NCI-H128 (cell line): ENCODE data around the gene PAPOLG.
"Not testable (repeated sequence)": the region's sequence is repeated elsewhere in the genome, so short reads cannot be mapped to it uniquely, and the experiment has no call there.

Experiments
- DNase-seq: peaks from one replicate; lab custom pipeline; 2025; ENCODE audit not compliant: unreplicated experiment; lab: John Stamatoyannopoulos, UW

Gene PAPOLG

DNA sequence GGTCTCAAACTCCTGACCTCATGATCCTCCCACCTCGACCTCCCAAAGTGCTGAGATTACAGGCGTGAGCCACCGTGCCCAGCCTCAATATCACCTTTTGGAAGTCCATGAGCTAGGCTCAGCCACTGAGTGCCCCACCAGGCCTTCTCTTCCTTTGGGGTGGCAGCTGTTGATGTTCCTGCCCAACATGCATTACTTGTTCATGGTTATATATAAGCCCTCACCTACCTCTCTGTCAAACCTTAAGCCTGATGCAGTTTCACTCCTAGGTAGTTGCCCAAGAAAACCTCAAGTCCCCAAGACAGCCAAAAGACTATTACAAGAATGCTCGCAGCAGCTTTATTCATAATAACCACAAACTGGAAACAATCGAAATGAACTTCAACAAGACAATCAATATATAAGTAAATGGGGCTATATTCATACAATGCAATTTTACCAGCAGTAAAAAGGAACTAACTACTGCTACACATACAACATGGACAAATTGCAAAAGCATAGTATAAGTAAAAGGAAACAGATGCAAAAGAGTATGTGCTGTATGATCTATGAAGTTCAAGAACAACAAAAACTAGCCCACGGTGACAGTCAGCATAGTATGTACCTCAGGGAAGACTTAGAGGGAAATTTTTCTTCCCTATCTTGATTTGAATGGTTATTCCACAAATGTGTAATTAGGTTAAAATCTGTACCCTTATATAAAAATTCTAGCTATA, 65.7 kb downstream of the PAPOLG start:
- DNase-seq: no peak

DNA sequence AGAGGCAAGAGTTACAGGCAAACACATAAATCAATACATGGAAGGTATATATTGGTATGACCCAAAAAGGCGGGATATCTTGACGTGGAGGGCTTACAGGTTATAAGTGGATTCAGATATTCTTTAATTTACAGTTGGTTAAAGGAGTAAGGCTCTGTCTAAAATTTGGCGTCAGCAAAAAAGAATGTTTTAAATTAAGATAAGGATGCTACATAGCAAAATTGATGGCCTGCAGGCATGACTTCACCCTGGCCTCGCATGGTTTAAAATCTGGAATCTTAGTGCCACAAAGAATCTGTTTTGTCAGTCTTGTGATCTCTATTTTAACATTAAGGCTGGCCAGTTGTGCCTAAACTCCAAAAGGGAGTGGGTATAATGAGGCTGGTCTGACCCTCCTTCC, 66.9 kb downstream of the PAPOLG start:
- no peak for DNase-seq

DNA sequence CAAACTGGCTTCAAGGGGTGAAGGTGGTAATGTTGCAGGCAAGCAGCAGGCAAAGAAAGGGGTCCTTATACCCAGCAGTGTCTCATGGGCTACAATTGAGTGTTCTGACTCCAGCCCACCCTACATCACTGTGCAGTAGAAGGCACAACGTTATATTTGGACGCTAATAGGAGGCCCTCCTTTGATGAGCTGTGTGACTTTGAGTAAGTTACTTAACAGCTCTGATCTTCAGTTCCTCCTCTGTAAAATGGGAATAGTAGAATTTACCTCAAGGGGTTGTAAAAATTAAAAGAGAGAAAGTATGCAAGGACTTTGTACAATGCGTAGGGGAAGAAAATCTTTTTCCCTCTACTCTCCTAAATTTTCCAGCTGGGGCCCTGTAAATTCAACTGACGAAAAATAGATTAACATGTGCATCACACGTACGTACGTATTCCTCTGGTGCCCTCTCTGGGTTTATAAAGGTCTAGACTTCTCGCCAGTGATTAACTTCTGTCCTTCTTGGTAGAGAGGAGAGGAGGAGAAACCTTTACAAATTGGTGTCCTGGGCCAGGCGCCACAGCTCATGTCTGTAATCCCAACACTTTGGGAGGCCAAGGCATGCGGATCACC, 67.7 kb downstream of the PAPOLG start:
- DNase-seq: no peak

DNA sequence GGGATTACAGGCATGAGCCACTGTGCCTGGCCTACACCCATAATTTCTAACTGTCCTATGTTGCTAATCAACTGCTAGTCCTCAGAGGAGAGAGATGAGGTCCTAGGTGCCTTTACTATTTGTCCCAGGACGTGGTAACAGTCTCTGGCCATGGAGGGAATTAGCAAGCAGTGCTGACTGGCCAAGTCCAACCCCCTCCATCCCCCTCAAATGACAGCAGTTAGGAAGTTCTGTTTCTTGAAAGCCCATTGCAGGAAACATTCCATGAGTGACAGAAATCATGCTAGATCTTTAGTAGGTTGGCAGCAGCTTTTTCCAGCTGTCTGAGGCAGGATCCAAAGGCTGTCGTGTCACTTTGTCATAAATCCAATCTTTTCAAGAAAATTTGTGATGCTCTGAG, 69.6 kb downstream of the PAPOLG start:
- DNase-seq: no peak

DNA sequence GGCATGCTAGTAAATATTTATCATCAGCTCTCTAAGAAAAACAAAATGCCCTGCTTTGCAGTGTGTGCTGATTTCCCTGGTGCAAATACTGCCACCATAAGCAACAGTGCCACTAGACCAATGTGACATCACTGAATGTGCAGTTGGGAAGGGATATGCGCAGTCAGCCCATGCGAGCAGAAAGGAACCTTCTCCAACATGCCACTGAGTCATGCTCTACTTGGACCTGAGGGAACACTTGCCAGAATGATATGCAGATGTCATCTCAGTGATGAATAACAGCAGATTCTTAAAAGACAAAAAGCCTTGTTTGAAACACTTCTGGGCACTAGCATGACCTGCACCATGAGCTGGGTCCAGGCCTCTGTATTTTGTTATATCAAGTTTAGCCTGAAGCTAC, 70.0 kb downstream of the PAPOLG start:
- DNase-seq: no peak

DNA sequence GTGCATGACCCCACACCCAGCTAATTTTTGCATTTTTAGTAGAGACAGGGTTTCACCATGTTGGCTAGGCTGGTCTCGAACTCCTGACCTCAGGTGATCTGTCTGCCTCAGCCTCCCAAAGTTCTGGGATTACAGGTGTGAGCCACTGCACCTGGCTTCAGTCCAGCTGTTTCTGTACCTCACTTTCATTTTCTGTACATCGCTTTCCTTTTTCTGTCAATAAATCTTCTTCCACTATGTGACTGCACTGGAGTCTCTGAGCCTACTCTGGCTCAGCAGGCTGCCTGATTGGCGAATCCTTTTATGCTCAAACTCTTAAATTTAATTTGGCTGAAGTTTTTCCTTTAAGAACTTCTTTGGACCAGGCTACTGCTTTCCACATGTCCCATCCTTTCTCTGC, 70.8 kb downstream of the PAPOLG start:
- DNase-seq: not testable (repeated sequence)

DNA sequence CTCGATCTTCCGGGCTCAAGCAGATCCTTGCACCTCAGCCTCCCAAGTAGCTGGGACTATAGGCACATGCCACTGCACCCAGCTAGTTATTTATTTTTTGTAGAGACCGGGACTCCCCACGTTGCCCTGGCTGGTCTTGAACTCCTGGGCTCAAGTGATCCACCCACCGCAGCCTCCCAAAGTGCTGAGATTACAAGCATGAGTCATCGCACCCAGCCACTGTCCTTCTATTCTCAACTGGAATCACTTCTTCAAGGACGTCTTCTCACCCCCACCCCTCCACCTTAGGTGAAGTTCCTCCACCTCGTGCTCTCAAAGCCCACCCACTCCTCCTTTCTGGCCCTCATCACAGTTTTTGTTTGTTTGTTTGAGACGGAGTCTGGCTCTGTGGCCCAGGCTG, 71.3 kb downstream of the PAPOLG start:
- no peak for DNase-seq

DNA sequence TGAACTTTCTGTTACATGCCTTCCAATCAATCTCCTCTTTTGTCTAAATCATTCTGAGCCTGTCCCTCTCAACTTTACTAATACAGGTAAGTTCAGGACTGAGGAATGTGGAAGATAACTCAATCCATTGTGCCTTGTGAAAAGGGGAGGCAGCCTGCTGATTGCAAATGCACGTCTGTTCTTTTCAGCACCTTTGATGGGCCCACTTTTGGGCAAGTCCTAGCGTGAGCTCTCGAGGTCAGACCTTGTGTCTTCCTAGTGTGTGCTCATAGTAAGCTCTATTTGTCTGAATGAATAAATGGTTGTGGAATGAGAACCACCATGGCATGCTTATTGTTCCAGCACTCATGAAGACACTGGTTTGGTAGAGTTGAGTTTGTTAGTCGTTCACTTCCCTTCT, 74.9 kb downstream of the PAPOLG start:
- DNase-seq: no peak

DNA sequence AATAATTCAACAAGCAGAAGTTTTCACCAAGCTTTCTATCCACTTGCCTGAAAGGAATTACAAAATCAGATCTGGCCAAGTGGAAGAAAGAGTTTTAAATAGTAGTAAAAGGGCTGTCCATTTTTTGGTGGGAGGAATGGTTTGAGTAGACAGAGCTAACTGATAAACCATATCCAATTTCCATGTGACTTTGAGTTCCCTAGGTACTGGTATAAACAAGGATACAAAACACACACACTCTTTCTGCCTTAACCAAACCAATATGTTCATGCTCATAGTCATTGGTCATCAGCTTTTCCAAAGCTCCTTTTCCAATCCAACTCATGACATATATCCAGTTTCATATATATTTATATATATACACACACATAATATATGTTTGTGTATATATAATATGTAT, 75.9 kb downstream of the PAPOLG start:
- no peak for DNase-seq

DNA sequence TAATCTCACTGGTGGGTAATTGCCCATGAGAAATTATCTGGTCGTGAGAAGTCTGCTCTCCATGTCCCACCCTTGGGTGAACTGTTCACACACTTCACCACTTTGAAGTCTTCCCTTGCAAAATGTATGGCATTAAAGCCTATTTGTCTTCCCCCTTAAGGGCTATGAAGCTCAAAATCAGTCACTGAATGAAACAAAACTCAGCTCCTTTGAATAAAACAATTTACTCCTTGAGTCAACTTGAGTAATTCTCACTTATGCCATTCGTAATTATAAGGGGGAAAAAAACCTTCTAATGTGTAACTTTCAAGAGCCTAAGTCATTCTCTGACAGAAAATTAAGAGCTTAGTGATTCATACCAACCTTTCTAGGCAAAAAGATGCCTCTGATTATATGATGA, 76.6 kb downstream of the PAPOLG start:
- DNase-seq: no peak

DNA sequence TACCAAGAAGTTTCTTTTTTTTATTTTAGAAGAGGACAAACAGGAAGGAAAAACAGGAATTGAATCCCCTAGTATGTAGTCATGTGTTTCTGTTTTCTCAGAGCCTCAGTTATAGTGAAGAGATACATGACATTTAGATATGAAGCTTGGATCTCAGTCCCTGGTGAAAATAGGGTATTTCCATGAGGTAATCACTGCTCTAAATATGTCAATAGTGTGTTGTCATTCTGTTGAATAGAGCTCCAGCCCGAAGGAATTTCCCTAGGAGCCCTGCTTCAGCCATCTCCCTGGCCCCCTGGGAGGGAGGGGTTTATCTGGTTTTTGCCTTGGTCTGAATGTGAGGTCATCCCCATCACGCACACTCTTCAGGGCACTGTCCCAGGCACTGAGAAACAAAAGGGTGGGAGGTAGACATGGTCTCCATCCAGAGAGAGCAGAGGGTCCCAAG, 78.2 kb downstream of the PAPOLG start:
- DNase-seq: no peak

DNA sequence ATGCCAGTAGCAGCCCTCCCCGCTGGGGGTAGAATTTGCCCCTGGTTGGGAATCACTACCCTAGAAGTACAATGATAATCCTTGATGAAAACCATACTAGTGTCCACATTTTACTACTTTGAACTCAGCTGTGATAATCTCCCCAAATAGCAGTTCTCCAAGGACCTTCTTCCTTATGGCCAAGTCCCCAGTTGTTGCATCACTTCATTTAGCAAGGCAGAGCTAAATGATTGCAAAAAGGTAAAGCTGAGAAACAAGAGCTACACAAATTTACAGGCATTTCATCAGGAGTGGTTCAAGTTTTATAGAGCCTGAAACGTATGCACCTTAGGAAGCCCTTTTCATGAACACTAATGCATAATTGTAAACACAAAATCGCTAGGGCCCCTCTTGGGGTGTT, 80.4 kb downstream of the PAPOLG start:
- DNase-seq: no peak

DNA sequence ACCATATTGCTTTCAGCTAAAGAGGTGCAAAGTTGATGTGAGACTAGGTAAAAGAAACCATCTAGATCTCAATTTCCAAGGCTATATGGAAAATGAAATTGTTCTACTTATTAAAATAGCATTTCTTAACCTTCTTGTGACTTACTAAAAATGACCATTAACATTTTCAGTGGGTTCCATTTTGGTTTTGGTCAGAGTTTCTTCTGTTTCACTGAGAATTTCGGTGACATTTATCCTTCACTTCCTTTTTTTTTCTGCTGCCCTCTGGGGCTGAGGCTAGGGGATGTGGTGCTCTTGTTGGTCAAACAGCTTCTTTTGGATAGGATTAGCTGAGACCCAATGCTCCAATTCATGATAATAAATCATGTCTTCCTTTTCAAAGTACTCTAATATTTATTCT, 81.1 kb downstream of the PAPOLG start:
- no peak for DNase-seq

DNA sequence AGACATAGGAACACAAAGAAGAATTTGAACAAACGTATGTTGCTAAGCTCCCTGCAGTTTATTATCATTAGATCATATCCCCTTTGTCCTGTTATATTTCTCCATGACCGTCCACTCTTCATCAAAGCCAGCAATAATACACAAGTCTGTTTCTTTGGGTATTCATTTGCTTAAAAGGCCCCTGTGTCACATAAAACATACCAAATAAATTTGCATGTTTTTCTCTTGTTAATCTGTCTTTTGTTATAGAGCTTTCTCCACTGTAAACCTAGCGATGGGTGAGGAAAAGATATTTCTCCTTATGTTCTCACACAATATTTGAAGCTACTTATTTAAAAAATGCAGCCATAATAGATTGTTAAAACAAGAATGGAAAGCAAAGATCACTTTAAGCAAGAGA, 82.4 kb downstream of the PAPOLG start:
- no peak for DNase-seq

DNA sequence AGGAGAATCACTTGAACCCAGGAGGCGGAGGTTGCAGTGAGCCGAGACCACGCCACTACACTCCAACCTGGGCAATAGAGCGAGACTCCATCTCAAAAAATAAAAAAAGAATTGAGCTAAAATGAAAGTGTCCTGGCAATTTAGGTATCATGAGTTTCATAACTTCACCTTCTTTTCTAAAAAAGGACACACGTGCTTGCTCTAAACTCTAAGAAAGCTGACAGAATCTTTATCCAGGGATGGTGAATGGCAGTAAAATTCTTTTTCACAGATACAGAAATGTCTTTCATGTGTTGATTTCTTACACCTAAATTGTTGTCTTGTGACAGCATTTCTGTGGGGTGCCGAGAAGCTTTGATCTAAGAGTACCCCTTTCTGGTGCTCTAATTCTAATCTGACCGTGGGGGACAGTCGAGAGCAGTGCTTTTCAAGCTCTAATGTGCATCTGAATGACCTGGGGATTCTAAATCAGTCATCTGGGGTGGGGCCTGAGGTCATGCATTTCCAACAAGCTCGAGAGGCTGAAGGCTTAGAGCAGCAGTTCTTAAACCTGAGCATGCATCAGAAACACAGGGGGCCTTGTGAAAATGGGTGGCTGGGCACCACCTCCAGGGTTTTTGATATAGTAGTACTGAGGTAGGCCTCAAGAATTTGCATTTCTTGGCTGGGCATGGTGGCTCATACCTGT, 83.2 kb downstream of the PAPOLG start:
- DNase-seq: no peak

DNA sequence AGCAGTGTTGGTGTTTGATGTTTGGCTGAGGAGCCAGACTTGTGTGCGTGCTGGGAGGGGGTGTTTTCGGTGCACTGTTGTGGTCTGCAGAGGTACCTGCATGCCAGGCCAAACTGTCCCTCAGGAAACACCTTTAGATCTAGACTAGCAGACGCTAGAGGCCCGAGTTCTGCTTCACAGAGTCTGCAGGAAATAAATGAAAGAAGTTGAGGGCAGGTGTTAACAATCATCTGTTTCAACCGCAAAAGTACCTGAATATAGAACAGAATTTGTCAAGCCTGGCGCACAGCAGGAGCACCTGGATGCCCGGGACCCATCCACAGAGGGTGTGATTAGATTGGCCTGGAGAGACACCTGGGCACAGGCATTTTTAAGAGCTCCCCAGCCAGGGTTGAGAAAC, 84.8 kb downstream of the PAPOLG start:
- no peak for DNase-seq

DNA sequence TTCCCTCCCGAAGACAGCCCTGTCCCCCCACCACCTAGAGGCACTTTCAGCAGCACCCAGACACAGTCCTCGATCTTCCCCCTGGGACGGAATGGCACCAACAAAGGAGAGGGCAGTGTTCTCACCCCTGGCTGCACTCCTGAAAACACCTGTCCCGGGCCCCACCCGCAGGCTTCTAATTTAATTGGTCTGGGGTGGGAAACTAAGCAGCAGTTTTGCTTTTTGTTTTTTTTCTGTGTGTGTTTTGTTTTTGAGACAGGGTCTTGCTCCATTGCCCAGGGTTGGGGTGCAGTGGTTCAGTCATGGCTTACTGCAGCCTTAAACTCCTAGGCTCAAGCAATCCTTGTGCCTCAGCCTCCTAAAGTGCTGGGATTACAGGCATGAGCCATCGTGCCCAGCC, 86.9 kb downstream of the PAPOLG start:
- no peak for DNase-seq

DNA sequence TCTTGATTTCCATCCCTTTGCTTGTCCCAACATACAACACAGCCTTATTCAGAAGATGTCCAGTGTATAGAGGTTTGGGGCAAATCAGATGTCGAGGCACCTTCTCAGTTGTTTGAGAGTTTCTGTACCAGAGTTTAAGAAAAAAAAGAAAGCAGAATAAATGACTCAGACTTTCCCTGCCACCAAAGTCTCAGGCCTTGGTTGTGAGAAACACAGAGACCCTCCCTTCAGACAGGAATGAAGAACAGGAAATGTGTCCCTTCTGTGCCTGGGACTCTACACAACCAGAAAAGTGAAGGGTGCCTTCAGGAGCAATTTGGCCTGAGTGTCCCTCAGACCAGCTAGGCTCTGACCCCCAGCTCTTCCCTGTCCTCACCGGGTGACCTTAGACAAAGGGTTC, 88.0 kb downstream of the PAPOLG start:
- no peak for DNase-seq

DNA sequence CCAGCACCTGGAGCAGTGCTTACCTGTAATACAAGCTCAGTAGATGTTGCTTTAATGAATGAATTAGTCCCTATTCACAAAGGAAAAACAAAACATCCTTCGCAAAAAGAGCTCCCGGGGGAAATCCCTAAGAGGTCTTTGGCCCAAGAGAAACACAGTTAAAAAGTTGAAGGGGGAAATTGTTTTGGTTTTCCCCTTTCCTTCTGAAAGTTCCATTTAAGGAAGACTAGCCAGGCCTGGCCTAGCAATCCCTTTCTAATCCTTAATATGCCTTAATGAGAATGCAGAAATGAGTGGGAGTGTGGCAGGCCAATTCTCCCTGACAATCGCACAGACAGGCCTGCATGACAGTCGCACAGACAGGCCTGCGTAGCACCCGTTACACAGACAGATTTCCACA, 91.8 kb downstream of the PAPOLG start:
- no peak for DNase-seq
